Panc1 (cell line): Measurements from ENCODE around the gene FKBP10. TPM values are rescaled to one million over a fixed set of nuclear protein-coding genes. Genes with fewer than 3 reads are reported as not detected.

ENCODE experiments used
- ATAC-seq: fragments of 200-7000 bp; cut with Tn5 transposase; 2 replicates; pipeline ENCODE4 v1.9.1; 2020; ENCODE audit warnings: mild to moderate bottlenecking, moderate library complexity
- BruUV-seq: library from RNA; stranded (reverse); fragments of 400-500 nt; replicated peaks from 2 replicates; lab custom pipeline; 2021; lab: Mats Ljungman, UMichigan
- CTCF ChIA-PET: fragments of 300-600 bp; sonication (Branson Sonifier 250); formaldehyde crosslinking; loops from one replicate; lab custom pipeline; 2022; ENCODE audit warnings: antibody characterized with exemption; lab: Charles Lee
- POLR2A ChIA-PET: fragments of 300-600 bp; sonication (Branson Sonifier 250); formaldehyde crosslinking; loops from one replicate; lab custom pipeline; 2022; ENCODE audit warnings: antibody characterized with exemption; lab: Charles Lee
- DNase-seq: peaks from one replicate; pipeline ENCODE4 v3.0.0-alpha.2; 2010; ENCODE audit warnings: low read depth, low spot score
- H3K27ac ChIP-seq: 2 replicates; pipeline ENCODE4 v1.5.1; 2011; ENCODE audit warnings: mild to moderate bottlenecking, low read length, inconsistent platforms
- H3K27me3 ChIP-seq: fragments of 200-500 bp; sonication (Bioruptor generic); 2 replicates; pipeline ENCODE4 v1.6.0; 2014; ENCODE audit warnings: low read length, inconsistent platforms; ENCODE audit not compliant: control insufficient read depth, insufficient read depth
- H3K36me3 ChIP-seq: fragments of 200-500 bp; sonication (Bioruptor generic); 2 replicates; pipeline ENCODE4 v1.5.1; 2014; ENCODE audit warnings: inconsistent platforms, mild to moderate bottlenecking, low read length, moderate library complexity; ENCODE audit not compliant: control insufficient read depth, insufficient read depth
- H3K4me1 ChIP-seq: 2 replicates; pipeline ENCODE4 v1.5.1; 2011; ENCODE audit warnings: inconsistent platforms, mild to moderate bottlenecking, low read length, moderate library complexity; ENCODE audit not compliant: control insufficient read depth, insufficient read depth
- H3K4me3 ChIP-seq, 2 experiments: 2 replicates each; pipeline ENCODE4 v1.5.1; 2011 to 2012; ENCODE audit warnings: low read depth in 2 of 2, low read length in 2 of 2, mild to moderate bottlenecking in 2 of 2, inconsistent platforms in 1 of 2, moderate library complexity in 1 of 2
- H3K9me3 ChIP-seq: fragments of 200-500 bp; sonication (Bioruptor generic); 2 replicates; pipeline ENCODE4 v1.5.1; 2014; ENCODE audit warnings: low read depth, mild to moderate bottlenecking, inconsistent platforms, low read length, moderate library complexity; ENCODE audit not compliant: control insufficient read depth, insufficient read depth
- CTCF ChIP-seq: fragments of 450-650 bp; IDR thresholded peaks from 2 replicates; pipeline ENCODE4 v1.5.1; 2017; ENCODE audit warnings: mild to moderate bottlenecking
- POLR2AphosphoS5 ChIP-seq: IDR thresholded peaks from 2 replicates; pipeline ENCODE4 v1.6.1; 2012; ENCODE audit warnings: mild to moderate bottlenecking, low read depth, low read length, moderate library complexity
- REST ChIP-seq, 2 experiments: IDR thresholded peaks; 2 replicates each; pipeline ENCODE4 v1.6.1; 2011 to 2012; ENCODE audit warnings: low read depth in 2 of 2, control low read depth in 1 of 2, low read length in 1 of 2, mild to moderate bottlenecking in 1 of 2, moderate library complexity in 1 of 2; ENCODE audit not compliant: insufficient read depth in 1 of 2
- SIN3A ChIP-seq: IDR thresholded peaks from 2 replicates; pipeline ENCODE4 v1.6.1; 2012; ENCODE audit warnings: low read depth, mild to moderate bottlenecking, low read length, moderate library complexity, borderline replicate concordance; ENCODE audit not compliant: insufficient read depth
- TCF7L2 ChIP-seq: IDR thresholded peaks from 2 replicates; pipeline ENCODE4 v1.6.1; 2011; ENCODE audit warnings: mild to moderate bottlenecking, low read depth, low read length, inconsistent platforms
- in situ Hi-C: cut with HindIII; loops from 2 replicates; pipeline ENCODE4 v1.10.0; 2016; ENCODE audit warnings: low sequenced_read_pairs, low pct_unique_long_range_greater_than_20kb
- intact Hi-C: fragments of 100-400 bp; cut with micrococcal nuclease; formaldehyde crosslinking; loops from one replicate; pipeline ENCODE4 v1.10.0; 2022; ENCODE audit not compliant: unreplicated experiment
- total RNA-seq: library from RNA; stranded (reverse); gene quantifications from one replicate; pipeline ENCODE4 v1.2.1, GENCODE V29; 2021; ENCODE audit not compliant: unreplicated experiment

The FKBP10 gene
- total RNA-seq, 1 experiment from 2014 or later, result 190 TPM

- Histone ChIP-seq H3K4me1 (peaks cover 52% of the 10 kb centered on the region), H3K36me3 (no peaks in the 10 kb centered on the region), H3K27me3 (no peaks in the 10 kb centered on the region), H3K4me3 (peak overlapping the region in 1 of 2 experiments; percentile 25; a peak in 2 of 4 replicates), H3K27ac (peak overlapping the region; percentile 73), H3K9me3 (no peaks in the 10 kb centered on the region)
- intact Hi-C loops, result no loop called here
- no peak for DNase-seq
- CTCF ChIA-PET, result no interaction called here
- ATAC-seq, result no peak
- in situ Hi-C loops, result no loop called here
- POLR2A ChIA-PET, result no interaction called here
- no TSS peak for BruUV-seq
- no peak for TF ChIP-seq TCF7L2
- TF ChIP-seq REST (IDR thresholded peaks at IDR 0.05; ENCODE audit: insufficient read depth in 1 of 2, low read depth in 2 of 2, low read length in 1 of 2), result no peak
- no peak for TF ChIP-seq SIN3A
- no peak for TF ChIP-seq POLR2AphosphoS5
- no peak for TF ChIP-seq CTCF
Measured at GRCh38 chr17:41782142-41782541, 30.7 kb upstream of the FKBP10 start.

- intact Hi-C loops, result no loop called here
- Histone ChIP-seq H3K9me3 (no peaks in the 10 kb centered on the region), H3K27me3 (no peaks in the 10 kb centered on the region), H3K27ac (peak overlapping the region; percentile 85), H3K4me3 (peak overlapping the region; percentile 70 to 81), H3K36me3 (no peaks in the 10 kb centered on the region), H3K4me1 (peaks cover 41% of the 10 kb centered on the region)
- POLR2A ChIA-PET, result no interaction called here
- in situ Hi-C loops, result no loop called here
- TSS peak; percentile 71 for BruUV-seq
- CTCF ChIA-PET, result interaction anchor here (0.6 to 0.7 kb wide), 2 partner anchors 10 to 24 kb away, joined by 3 read pairs; no protein-coding TSS in a partner anchor
- TF ChIP-seq REST (IDR thresholded peaks at IDR 0.05; ENCODE audit: insufficient read depth in 1 of 2, low read depth in 2 of 2, low read length in 1 of 2) (no peak), CTCF (no peak), SIN3A (no peak), TCF7L2 (no peak), POLR2AphosphoS5 (no peak)
- DNase-seq (no peak), ATAC-seq (no peak)
Measured at GRCh38 chr17:41784207-41784744, 28.5 kb upstream of the FKBP10 start.
